Measurements from ENCODE around the gene PARD3. TPM values are rescaled to one million over a fixed set of nuclear protein-coding genes. Genes with fewer than 3 reads are reported as not detected.

PARD3 gene
- total and polyA plus RNA-seq, 10 of the 15 experiments (the other 5 are each of a cell fraction or from before 2014, with no cell fraction given): 2.6 to 43.1 (median 13.9) TPM

DNA sequence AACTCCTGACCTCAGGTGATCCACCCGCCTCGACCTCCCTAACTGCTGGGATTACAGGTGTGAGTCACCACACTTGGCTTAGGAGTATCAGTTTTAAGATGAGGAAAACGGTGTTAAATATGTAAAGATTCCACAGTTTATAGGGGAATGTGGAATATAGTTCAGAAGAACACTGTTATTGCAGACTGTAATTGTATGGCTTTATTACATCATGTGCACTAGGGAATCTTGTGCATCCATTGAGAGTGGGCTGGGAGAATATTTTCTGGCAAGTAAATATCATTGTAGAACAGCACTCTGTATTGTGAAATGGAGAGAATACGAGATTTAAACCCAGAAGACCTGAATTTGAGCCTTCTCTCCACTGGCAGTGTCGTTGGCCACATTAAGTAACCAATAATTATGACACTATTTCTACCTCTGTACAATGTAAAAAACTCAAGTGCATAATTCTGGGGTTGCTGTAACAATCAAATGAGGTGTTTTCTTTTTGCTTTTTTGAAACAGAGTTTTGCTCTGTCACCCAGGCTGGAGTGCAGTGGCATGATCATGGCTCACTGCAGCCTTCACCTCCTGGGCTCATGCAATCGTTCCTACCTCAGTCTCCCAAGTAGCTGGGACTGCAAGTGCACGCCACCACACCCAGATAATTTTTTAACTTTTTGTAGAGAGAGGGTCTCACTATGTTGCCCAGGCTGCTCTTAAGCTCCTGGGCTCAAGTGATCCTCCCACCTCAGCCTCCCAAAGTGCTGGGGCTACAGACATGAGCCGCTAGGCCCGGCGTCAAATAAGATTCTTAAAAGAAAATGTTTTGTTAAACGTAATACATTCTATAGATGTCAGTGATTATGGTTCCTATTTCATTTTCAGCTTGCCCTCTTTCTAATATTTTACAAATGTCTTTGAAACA is 12.0 kb upstream of the PARD3 start:
- Histone ChIP-seq H3K9me3 (replicated peaks; ENCODE audit: control insufficient read depth, insufficient read depth, low read length) (no peaks in the 10 kb centered on the region), H3K4me1 (ENCODE audit: control insufficient read depth, insufficient read depth, low read length) (no peaks in the 10 kb centered on the region), H3K27ac (ENCODE audit: control insufficient read depth, insufficient read depth) (no peak overlapping the region), H3K27me3 (replicated peaks in 1 of 2; ENCODE audit: control insufficient read depth in 2 of 2, insufficient read depth in 2 of 2, low read length in 1 of 2) (no peaks in the 10 kb centered on the region), H3K4me2 (ENCODE audit: control insufficient read depth, insufficient read depth) (no peak overlapping the region), H2AFZ (ENCODE audit: control insufficient read depth, low read depth, low read length) (no peak overlapping the region), H3K36me3 (ENCODE audit: control insufficient read depth in 2 of 2, insufficient read depth in 2 of 2, low read length in 1 of 2) (no peaks in the 10 kb centered on the region), H3K79me2 (ENCODE audit: control insufficient read depth, insufficient read depth, low read length) (no peaks in the 10 kb centered on the region), H3K4me3 (no peak overlapping the region), H3K9ac (ENCODE audit: control insufficient read depth, insufficient read depth, low read length) (no peak overlapping the region), H4K20me1 (ENCODE audit: control insufficient read depth, insufficient read depth) (no peaks in the 10 kb centered on the region)
- BruUV-seq (replicated peaks): no TSS peak
- DNase-seq (ENCODE audit: low read depth, low spot score): no peak
- intact Hi-C loops (cut with micrococcal nuclease; ENCODE audit: unreplicated experiment): no loop called here
- ChIA-PET SMC1A (ENCODE audit: uncharacterized antibody, unreplicated experiment) (interaction anchor here (0.9 to 2.5 kb wide), 2 partner anchors 15 to 16 kb away, joined by 3 to 7 read pairs; no protein-coding TSS in a partner anchor), RAD21 (ENCODE audit: unreplicated experiment) (interaction anchor here (0.9 kb wide), 1 partner anchor 46 kb away, joined by 3 read pairs; no protein-coding TSS in a partner anchor), POLR2A (no interaction called here), CTCF (interaction anchor here (0.6 to 3.9 kb wide), 3 partner anchors 82 to 103 kb away, joined by 4 to 36 read pairs (median 4); no protein-coding TSS in a partner anchor)
- in situ Hi-C loops (cut with MboI): no loop called here
- 34% methylated on average over 11 of the region's 11 CpGs for WGBS (ENCODE audit: insufficient coverage, insufficient replicate concordance, low lambda C conversion rate, missing lambda C conversion rate)
- FAIRE-seq: no peak
- no peak for TF ChIP-seq ZNF217 (IDR thresholded peaks at IDR 0.05)
- TF ChIP-seq CREB1 (IDR thresholded peaks at IDR 0.05; ENCODE audit: low read depth): no peak
- no peak for TF ChIP-seq CHD1 (IDR thresholded peaks at IDR 0.05; ENCODE audit: low read depth, low read length)
- TF ChIP-seq SIN3A (IDR thresholded peaks at IDR 0.05; ENCODE audit: low read depth, low read length): no peak
- no peak for TF ChIP-seq JUND (IDR thresholded peaks at IDR 0.05; ENCODE audit: low read depth, low read length)
- TF ChIP-seq, protein P1, sequence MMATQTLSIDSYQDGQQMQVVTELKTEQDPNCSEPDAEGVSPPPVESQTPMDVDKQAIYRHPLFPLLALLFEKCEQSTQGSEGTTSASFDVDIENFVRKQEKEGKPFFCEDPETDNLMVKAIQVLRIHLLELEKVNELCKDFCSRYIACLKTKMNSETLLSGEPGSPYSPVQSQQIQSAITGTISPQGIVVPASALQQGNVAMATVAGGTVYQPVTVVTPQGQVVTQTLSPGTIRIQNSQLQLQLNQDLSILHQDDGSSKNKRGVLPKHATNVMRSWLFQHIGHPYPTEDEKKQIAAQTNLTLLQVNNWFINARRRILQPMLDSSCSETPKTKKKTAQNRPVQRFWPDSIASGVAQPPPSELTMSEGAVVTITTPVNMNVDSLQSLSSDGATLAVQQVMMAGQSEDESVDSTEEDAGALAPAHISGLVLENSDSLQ (IDR thresholded peaks at IDR 0.05): no peak
- TF ChIP-seq POLR2A (IDR thresholded peaks at IDR 0.05; ENCODE audit: low read depth, low read length): no peak
- TF ChIP-seq, protein P2, sequence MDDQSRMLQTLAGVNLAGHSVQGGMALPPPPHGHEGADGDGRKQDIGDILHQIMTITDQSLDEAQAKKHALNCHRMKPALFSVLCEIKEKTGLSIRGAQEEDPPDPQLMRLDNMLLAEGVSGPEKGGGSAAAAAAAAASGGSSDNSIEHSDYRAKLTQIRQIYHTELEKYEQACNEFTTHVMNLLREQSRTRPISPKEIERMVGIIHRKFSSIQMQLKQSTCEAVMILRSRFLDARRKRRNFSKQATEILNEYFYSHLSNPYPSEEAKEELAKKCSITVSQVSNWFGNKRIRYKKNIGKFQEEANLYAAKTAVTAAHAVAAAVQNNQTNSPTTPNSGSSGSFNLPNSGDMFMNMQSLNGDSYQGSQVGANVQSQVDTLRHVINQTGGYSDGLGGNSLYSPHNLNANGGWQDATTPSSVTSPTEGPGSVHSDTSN (IDR thresholded peaks at IDR 0.05; ENCODE audit: insufficient replicate concordance, low read depth, low read length): no peak
- TF ChIP-seq FOXM1 (IDR thresholded peaks at IDR 0.05; ENCODE audit: low read depth, low read length): no peak
- TF ChIP-seq YY1 (IDR thresholded peaks at IDR 0.05; ENCODE audit: low read depth, low read length): no peak
- TF ChIP-seq TAF1 (IDR thresholded peaks at IDR 0.05; ENCODE audit: borderline replicate concordance, low read depth, low read length): no peak
- no peak for TF ChIP-seq JUNB (IDR thresholded peaks at IDR 0.05)
- no peak for TF ChIP-seq CBX3 (IDR thresholded peaks at IDR 0.05; ENCODE audit: borderline replicate concordance, low read depth)
- TF ChIP-seq MYC (IDR thresholded peaks at IDR 0.05; ENCODE audit: insufficient read depth, insufficient read length, insufficient replicate concordance, low read length, severe bottlenecking): no peak
- TF ChIP-seq, protein P3, sequence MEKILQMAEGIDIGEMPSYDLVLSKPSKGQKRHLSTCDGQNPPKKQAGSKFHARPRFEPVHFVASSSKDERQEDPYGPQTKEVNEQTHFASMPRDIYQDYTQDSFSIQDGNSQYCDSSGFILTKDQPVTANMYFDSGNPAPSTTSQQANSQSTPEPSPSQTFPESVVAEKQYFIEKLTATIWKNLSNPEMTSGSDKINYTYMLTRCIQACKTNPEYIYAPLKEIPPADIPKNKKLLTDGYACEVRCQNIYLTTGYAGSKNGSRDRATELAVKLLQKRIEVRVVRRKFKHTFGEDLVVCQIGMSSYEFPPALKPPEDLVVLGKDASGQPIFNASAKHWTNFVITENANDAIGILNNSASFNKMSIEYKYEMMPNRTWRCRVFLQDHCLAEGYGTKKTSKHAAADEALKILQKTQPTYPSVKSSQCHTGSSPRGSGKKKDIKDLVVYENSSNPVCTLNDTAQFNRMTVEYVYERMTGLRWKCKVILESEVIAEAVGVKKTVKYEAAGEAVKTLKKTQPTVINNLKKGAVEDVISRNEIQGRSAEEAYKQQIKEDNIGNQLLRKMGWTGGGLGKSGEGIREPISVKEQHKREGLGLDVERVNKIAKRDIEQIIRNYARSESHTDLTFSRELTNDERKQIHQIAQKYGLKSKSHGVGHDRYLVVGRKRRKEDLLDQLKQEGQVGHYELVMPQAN (conservative IDR thresholded peaks at IDR 0.05): no peak
- TF ChIP-seq POU2F2 (IDR thresholded peaks at IDR 0.05; ENCODE audit: borderline replicate concordance, low read depth, low read length): no peak
- no peak for TF ChIP-seq RELA (IDR thresholded peaks at IDR 0.05; ENCODE audit: borderline replicate concordance, partially characterized antibody)
- TF ChIP-seq EED (IDR thresholded peaks at IDR 0.05; ENCODE audit: low read depth): no peak
- TF ChIP-seq SMAD1 (IDR thresholded peaks at IDR 0.05; ENCODE audit: low read depth, partially characterized antibody): no peak
- no peak for TF ChIP-seq HDAC2 (IDR thresholded peaks at IDR 0.05)
- no peak for ATAC-seq

All from GM12878 (cell line).